Fibroblast of lung (primary cell): Measurements from ENCODE around the gene SLC49A4.

ENCODE experiments used
- CTCF ChIP-seq, 2 donors: IDR thresholded peaks in 1 of 2; conservative IDR thresholded peaks in 1 of 2; 1 replicate in 1 of 2; 2 replicates in 1 of 2; pipeline ENCODE4 v1.5.1; 2011 to 2012; ENCODE audit warnings: low read length in 2 of 2, control low read depth in 1 of 2, inconsistent platforms in 1 of 2, low read depth in 1 of 2, mild to moderate bottlenecking in 1 of 2
- EZH2 ChIP-seq: IDR thresholded peaks from 2 replicates; pipeline ENCODE4 v1.5.1; 2012; ENCODE audit warnings: low read length, control low read depth, mild to moderate bottlenecking; ENCODE audit errors: missing control alignments

GRCh38 chr3:122800706-122801237, 5.9 kb downstream of the SLC49A4 start:
- TF ChIP-seq CTCF (conservative IDR thresholded peaks at IDR 0.05 in 1 of 2, IDR thresholded peaks at IDR 0.05 in 1 of 2; ENCODE audit: low read depth in 1 of 2, low read length in 2 of 2) (no peak), EZH2 (no peak)
